Psoas muscle (tissue), 8 donors: Measurements from ENCODE around the gene MREG. TPM values are rescaled to one million over a fixed set of nuclear protein-coding genes. Genes with fewer than 3 reads are reported as not detected.

Experiments used
- ATAC-seq, 4 donors: fragments of 200-7000 bp; cut with Tn5 transposase; one replicate each; pipeline ENCODE4 v1.9.1; 2020; ENCODE audit warnings: moderate library complexity in 3 of 4, mild to moderate bottlenecking in 2 of 4
- DNase-seq, 2 donors: peaks; one replicate each; pipeline ENCODE4 v3.0.0-alpha.2; 2020
- H3K27ac ChIP-seq: fragments of 200-600 bp; one replicate; pipeline ENCODE4 v1.8.0; 2022
- H3K27me3 ChIP-seq, 3 donors: fragments of 200-600 bp in 1 of 3; one replicate each; pipeline versions ENCODE4 v1.6.1 to v1.8.0; 2013 to 2022; ENCODE audit warnings: low read length in 2 of 3, mild to moderate bottlenecking in 2 of 3, moderate library complexity in 1 of 3; ENCODE audit not compliant: insufficient read depth in 3 of 3
- H3K36me3 ChIP-seq, 2 donors: fragments of 200-600 bp in 1 of 2; one replicate each; pipeline versions ENCODE4 v1.6.1 to v1.8.0; 2013 to 2022; ENCODE audit warnings: low read depth in 1 of 2, mild to moderate bottlenecking in 1 of 2, moderate library complexity in 1 of 2; ENCODE audit not compliant: insufficient read depth in 1 of 2
- H3K4me1 ChIP-seq: fragments of 200-600 bp; one replicate; pipeline ENCODE4 v1.8.0; 2022
- H3K4me3 ChIP-seq: fragments of 200-600 bp; one replicate; pipeline ENCODE4 v1.8.0; 2022; ENCODE audit warnings: mild to moderate bottlenecking
- H3K9me3 ChIP-seq: fragments of 200-600 bp; one replicate; pipeline ENCODE4 v1.8.0; 2022
- CTCF ChIP-seq: fragments of 200-600 bp; IDR thresholded peaks from one replicate; pipeline ENCODE4 v1.8.0; 2022; ENCODE audit warnings: antibody characterized with exemption
- WGBS, 3 donors: extraction: QIAGEN DNeasy Blood & Tissue Kit; methylation state at CpG; one replicate each; pipeline versions ENCODE4 v1.1.6 to v1.1.7; 2013; 5-methylcytosine and 5-hydroxymethylcytosine counted together
- intact Hi-C, 2 donors: fragments of 100-400 bp; cut with DNase I; formaldehyde crosslinking; loops; one replicate each; pipeline versions ENCODE4 v1.11.0 to v1.14.2; 2022
- polyA plus RNA-seq, 3 donors: library from polyadenylated mRNA; stranded (reverse); fragments of 200-250 nt; gene quantifications; one replicate each; pipeline ENCODE4 v1.2.3, GENCODE V29; 2013
- total RNA-seq, 4 donors: library from RNA; stranded (reverse); fragmentation: NEBNext Ultra II Directional in 2 of 4; extraction: Animal tissue kit (Norgen Biotek cat#: 25700) in 2 of 4; gene quantifications; one replicate each; pipeline versions ENCODE4 v1.2.1 to v1.2.4, GENCODE V29; 2021 to 2023
- donor health status: healthy with polysubstance abuse.
- donor health status: DM: no; HTN: no; CAD: no; lungs with moderate emphysema.
- donor health status: Bipolar disorder and iron deficiency.
- donor health status: healthy.
- donor health status: DM: yes; HTN: yes; CAD: no.
- donor health status: DM: no; HTN: no; CAD: no.
- donor health status: DM: no; HTN: no; CAD: no.
- donor health status: DM: yes; HTN: yes; CAD: no.

MREG gene
- total and polyA plus RNA-seq, 7 donors = 0.24 to 6.8 (median 0.37) TPM

- Histone ChIP-seq H3K4me3 (no peak overlapping the region), H3K27me3 (peaks cover 0 to 1% (median 0%) of the 10 kb centered on the region in 3 donors), H3K4me1 (no peaks in the 10 kb centered on the region), H3K9me3 (no peaks in the 10 kb centered on the region), H3K27ac (no peak overlapping the region), H3K36me3 (no peaks in the 10 kb centered on the region)
- WGBS, 3 donors = 30 to 39% (median 39%) methylated on average over 4 of the region's 4 CpGs
- intact Hi-C loops = no loop called here
- no peak for TF ChIP-seq CTCF
- DNase-seq (peak; percentile 60 to 71), ATAC-seq (peak; percentile 21 to 96 (median 84))
Observed at GRCh38 chr2:215900203-215900611, 113.1 kb downstream of the MREG start.

GRCh38 chr2:215899141-215900074 lies 113.9 kb downstream of the MREG start:
- intact Hi-C loops = no loop called here
- no peak overlapping the region for H3K4me3 ChIP-seq
- 52 to 57% (median 52%) methylated on average over 14 of the region's 14 CpGs for WGBS, 3 donors
- no peaks in the 10 kb centered on the region for H3K9me3 ChIP-seq
- no peak for DNase-seq
- no peak for ATAC-seq
- H3K36me3 ChIP-seq = no peaks in the 10 kb centered on the region
- no peak overlapping the region for H3K27ac ChIP-seq
- H3K4me1 ChIP-seq = no peaks in the 10 kb centered on the region
- H3K27me3 ChIP-seq = no peaks in the 10 kb centered on the region
- TF ChIP-seq CTCF = no peak

GRCh38 chr2:215898363-215898762 lies 115.0 kb downstream of the MREG start:
- no peaks in the 10 kb centered on the region for H3K9me3 ChIP-seq
- TF ChIP-seq CTCF = no peak
- ATAC-seq = no peak
- H3K36me3 ChIP-seq = no peaks in the 10 kb centered on the region
- H3K27ac ChIP-seq = no peak overlapping the region
- no peaks in the 10 kb centered on the region for H3K27me3 ChIP-seq
- DNase-seq = no peak
- no peaks in the 10 kb centered on the region for H3K4me1 ChIP-seq
- intact Hi-C loops = no loop called here
- no peak overlapping the region for H3K4me3 ChIP-seq
- WGBS, 3 donors = 63 to 76% (median 74%) methylated on average over 2 of the region's 2 CpGs

GRCh38 chr2:215896921-215897320 lies 116.4 kb downstream of the MREG start:
- WGBS, 3 donors = 70 to 72% (median 71%) methylated on average over 4 of the region's 4 CpGs
- Histone ChIP-seq H3K4me1 (no peaks in the 10 kb centered on the region), H3K27ac (no peak overlapping the region), H3K36me3 (no peaks in the 10 kb centered on the region), H3K9me3 (no peaks in the 10 kb centered on the region), H3K27me3 (no peaks in the 10 kb centered on the region), H3K4me3 (no peak overlapping the region)
- intact Hi-C loops = no loop called here
- DNase-seq (no peak), ATAC-seq (no peak)
- no peak for TF ChIP-seq CTCF
